HG02938 (cell line): ENCODE measurements around the gene NFASC.

Source experiments
- ATAC-seq: cut with Tn5 transposase; IDR thresholded peaks from one replicate; pipeline ENCODE4 v1.9.1; 2021; ENCODE audit warnings: mild to moderate bottlenecking, moderate library complexity; ENCODE audit not compliant: unreplicated experiment

The NFASC gene

DNA sequence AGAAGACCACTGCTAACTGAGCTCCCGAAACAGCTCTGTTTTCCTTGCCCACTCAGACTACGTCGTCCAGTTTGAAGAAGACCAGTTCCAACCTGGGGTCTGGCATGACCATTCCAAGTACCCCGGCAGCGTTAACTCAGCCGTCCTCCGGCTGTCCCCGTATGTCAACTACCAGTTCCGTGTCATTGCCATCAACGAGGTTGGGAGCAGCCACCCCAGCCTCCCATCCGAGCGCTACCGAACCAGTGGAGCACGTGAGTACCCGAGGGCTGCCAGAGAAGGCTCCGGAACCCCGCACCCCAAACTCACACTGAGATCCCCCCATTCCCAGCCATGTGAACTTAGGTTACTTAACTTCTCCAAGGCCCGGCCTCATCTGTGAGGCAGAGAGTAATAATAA, 108.6 kb downstream of the NFASC start:
- no peak for ATAC-seq

DNA sequence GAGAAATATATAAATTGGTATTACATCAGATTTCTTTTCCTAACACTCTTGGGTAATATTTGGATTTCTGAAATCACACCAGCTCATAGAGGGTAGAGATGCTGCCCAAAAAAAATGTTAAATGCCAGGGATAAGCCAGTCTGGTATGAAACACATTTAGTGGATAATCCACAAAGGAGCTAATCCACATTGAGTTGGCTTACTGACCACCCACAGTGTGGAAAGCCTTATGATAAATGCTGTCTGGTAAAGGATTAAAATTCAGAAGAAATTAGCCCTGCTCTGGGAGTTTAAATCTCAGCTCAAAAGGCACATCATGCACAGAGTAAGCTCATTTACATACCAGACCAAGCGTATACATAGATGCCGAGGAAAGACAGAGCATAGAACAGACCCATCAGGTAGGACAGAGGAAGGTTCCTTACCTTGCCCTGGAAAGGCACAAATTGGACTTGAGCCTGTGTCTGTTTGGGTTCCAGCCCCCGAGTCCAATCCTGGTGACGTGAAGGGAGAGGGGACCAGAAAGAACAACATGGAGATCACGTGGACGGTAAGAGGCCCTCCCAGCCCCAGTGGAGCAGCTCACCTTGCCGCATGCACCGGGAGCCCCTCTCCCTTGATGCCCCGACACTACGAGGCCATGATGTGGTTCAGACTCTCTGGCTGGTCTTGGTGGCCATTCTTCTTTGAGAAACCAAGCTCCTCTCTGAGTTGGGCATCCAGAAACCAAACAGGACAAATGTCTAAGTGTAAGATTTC, 109.4 kb downstream of the NFASC start:
- ATAC-seq: no peak

GRCh38 chr1:204980840-204981405, 110.3 kb downstream of the NFASC start:
- ATAC-seq: no peak

DNA sequence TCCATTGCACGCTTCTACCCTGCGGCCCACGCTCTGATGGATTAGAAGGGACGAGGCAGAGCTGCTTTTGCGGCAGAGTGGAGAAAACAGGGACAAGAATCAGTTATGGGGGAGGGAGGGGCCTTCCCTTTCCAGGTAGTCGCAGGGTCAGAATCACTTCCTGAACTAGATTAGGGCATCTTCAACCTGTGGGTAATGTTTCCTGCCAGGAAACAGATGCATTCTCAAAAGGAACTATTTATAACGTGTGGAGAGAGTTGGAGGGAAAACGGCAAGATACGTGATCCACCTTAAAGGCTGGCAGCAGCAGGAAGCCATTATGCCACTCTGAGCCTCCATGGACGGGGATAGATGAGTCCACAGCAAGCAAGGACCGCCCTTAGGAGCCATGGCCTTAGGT, 112.5 kb downstream of the NFASC start:
- ATAC-seq: no peak

DNA sequence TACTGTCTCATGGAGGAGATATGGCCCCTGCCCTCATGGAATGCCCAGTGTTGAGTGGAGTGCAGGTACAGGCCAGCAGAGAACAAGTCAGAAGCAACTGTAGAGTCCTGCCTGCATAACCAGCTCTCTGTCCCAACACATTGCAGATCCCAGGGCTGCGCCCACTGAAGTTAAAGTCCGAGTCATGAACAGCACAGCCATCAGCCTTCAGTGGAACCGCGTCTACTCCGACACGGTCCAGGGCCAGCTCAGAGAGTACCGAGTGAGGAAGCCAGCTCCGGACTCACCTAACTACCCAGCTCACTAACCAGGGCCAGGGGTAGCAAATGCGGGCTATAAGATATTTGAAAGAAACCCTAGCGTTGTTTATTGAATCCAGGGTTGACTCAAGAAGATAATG, 113.2 kb downstream of the NFASC start:
- no peak for ATAC-seq

- ATAC-seq: no peak
Measured at GRCh38 chr1:204984499-204984898, 113.8 kb downstream of the NFASC start.

- ATAC-seq: no peak
Measured at GRCh38 chr1:204986181-204986580, 115.5 kb downstream of the NFASC start.

DNA sequence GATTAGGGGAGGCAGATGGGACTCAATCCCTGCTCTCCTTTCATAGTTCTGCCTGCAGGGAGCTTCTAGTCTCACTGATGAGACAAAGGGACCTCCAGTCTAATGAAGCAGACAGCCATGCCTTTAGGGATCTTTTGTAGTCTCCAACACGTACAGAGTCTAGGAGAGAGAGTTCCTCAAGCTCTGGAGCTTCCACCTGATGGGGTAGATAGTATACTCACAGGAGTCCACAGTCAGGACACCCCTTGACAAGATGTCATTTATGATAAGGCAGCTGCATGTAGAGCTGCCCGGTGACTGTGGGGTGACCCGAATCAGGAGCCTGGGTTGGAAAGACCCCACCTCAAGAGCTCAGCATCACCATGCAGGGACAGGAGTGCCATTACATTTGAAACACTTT, 117.0 kb downstream of the NFASC start:
- ATAC-seq: no peak

GRCh38 chr1:204988196-204988595, 117.5 kb downstream of the NFASC start:
- no peak for ATAC-seq

- no peak for ATAC-seq
Measured at GRCh38 chr1:204989266-204990058, 118.8 kb downstream of the NFASC start.

- no peak for ATAC-seq
Measured at GRCh38 chr1:204990059-204990664, 119.5 kb downstream of the NFASC start.

DNA sequence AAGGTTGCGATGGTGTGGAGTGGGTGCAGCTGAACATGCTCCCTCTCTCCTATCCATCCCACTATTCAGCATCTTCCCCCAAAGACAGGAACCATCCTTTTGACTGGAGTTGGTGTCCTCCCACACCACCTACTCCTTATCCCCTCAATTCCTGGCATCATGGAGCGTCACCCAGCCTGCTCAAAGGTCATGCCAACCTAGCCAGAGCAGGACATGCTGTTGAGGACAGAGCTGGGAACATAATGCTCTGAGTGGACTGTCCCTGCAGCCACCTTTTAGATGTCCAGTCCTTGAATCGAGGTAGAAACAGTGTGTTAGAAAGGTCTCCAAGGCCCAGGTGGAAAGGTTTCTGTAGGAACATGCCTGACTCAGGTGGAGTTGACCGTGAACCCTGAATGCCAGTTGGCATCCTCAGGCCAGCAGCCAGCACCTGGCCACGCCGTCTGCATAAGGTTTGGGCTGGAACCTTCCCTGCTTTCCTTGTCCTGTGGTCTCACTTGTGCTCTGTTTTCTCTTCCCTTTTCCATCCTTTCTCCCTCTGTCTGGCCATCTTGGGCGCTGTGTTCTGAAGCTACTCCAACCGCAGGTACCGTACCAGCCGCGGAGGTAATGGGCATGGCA, 120.2 kb downstream of the NFASC start:
- ATAC-seq: no peak

DNA sequence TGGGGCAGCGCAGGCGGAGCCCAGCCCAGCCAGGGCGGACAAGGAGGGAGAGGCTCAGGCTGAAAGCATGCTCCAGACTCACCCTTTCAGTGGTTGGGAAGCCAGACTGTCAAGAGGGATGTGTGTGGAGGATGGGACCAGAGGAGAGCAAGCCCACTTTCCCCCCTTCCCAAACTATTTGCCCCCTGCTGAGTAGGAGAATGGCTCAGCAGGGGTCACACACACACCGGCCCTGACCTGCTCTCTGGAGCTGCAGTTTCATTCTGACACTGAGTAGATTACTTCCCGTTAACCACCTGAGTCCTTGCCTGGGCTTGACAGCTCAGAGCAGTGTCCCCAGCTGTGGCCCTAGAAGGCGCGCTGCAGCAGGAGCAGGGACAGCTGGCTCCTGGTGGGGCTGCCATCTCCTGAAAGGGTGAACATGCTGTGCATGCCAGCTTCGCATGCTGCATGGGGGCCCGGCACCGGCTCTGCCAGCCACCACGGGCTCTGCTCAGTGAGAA, 120.7 kb downstream of the NFASC start:
- no peak for ATAC-seq

- no peak for ATAC-seq
Measured at GRCh38 chr1:204992201-204992997, 121.7 kb downstream of the NFASC start.

- ATAC-seq: no peak
Measured at GRCh38 chr1:204992998-204993314, 122.3 kb downstream of the NFASC start.

- no peak for ATAC-seq
Measured at GRCh38 chr1:204994086-204994862, 123.6 kb downstream of the NFASC start.

DNA sequence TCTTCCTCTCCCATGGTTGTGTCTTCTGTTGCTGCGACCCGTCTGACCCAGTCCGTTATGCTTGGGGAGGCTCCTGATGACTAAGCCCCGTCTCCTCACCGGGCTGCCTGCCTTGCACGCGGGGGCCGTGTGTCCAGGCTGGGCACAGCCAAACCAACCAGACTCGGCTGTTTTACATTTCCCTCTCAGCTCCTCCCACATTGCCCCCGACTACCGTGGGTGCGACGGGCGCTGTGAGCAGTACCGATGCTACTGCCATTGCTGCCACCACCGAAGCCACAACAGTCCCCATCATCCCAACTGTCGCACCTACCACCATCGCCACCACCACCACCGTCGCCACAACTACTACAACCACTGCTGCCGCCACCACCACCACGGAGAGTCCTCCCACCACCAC, 126.3 kb downstream of the NFASC start:
- no peak for ATAC-seq

GRCh38 chr1:204997591-204998355, 127.1 kb downstream of the NFASC start:
- ATAC-seq: no peak

DNA sequence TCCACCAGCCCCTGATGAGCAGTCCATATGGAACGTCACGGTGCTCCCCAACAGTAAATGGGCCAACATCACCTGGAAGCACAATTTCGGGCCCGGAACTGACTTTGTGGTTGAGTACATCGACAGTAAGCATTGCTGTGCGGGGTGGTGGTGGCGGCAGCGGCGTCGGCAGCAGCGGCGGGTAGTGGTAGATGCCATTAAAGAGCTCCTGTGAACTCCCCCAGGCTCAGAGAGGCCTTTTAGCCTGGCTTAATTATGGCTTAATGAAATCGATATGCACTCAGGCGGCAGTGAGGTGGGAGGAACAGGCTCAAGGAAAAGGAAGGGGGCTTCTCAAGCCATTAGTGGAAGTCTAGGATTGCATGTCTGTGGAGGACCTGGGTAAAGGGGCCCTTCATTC, 130.5 kb downstream of the NFASC start:
- ATAC-seq: no peak
